Measurements from ENCODE around the gene SMAP1. TPM values are rescaled to one million over a fixed set of nuclear protein-coding genes. Genes with fewer than 3 reads are reported as not detected.

The SMAP1 gene
- polyA plus RNA-seq, 1 experiment: 23.3 TPM

- no peak for TF ChIP-seq CTCF (IDR thresholded peaks at IDR 0.05; ENCODE audit: insufficient read depth, low read depth, low read length)
- H3K4me3 ChIP-seq (ENCODE audit: low read depth, low read length): no peak overlapping the region
- H3K27me3 ChIP-seq (ENCODE audit: control insufficient read depth, insufficient read depth, low read length): no peaks in the 10 kb centered on the region
- ChIA-PET CTCF (interaction anchor here (0.8 kb wide), 1 partner anchor 35 kb away, joined by 5 read pairs; no protein-coding TSS in a partner anchor), POLR2A (no interaction called here)
- DNase-seq (ENCODE audit: low read depth): no peak
- H3K36me3 ChIP-seq (ENCODE audit: control insufficient read depth, insufficient read depth, low read length): no peaks in the 10 kb centered on the region
Measured at GRCh38 chr6:70849348-70850069, 181.8 kb downstream of the SMAP1 start.

DNA sequence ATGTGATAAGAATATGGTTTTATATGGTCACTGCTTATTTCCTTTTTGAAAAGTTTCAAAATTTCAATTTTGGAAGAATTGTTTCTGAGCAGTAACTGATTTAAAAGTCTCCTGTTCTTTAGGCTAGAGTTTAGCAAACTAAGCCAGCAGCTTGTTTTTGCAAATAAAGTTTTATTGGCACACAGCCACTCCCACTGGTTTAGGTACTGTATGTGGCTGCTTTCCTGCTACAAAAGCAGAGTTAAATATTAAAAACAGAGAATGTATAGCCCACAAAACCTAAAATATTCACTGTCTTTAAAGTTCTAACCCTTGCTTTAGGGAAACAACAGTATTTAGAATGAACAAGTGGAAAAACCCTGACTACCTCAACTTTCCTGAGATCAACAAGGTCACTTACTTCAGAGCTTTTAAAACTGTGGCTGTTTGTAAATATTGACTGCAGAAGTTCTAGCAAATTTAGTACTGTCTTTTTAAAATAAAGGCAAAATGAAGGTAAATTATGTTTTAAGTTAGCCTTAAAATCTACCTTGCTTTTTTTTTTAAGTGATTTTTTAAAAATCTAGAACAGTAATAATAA is 185.1 kb downstream of the SMAP1 start:
- no peak for TF ChIP-seq CTCF (IDR thresholded peaks at IDR 0.05; ENCODE audit: insufficient read depth, low read depth, low read length)
- H3K4me3 ChIP-seq (ENCODE audit: low read depth, low read length): no peak overlapping the region
- POLR2A ChIA-PET: no interaction called here
- H3K27me3 ChIP-seq (ENCODE audit: control insufficient read depth, insufficient read depth, low read length): no peaks in the 10 kb centered on the region
- CTCF ChIA-PET: no interaction called here
- H3K36me3 ChIP-seq (ENCODE audit: control insufficient read depth, insufficient read depth, low read length): no peaks in the 10 kb centered on the region
- DNase-seq (ENCODE audit: low read depth): no peak

- Histone ChIP-seq H3K27me3 (ENCODE audit: control insufficient read depth, insufficient read depth, low read length) (no peaks in the 10 kb centered on the region), H3K4me3 (ENCODE audit: low read depth, low read length) (no peak overlapping the region), H3K36me3 (ENCODE audit: control insufficient read depth, insufficient read depth, low read length) (0 out of 2 replicates have a peak, but pooled peaks cover 1% of the 10 kb centered on the region)
- ChIA-PET CTCF (interaction anchor here (0.6 to 1.7 kb wide), 5 partner anchors 25 to 147 kb away, joined by 3 to 4 read pairs (median 3); no protein-coding TSS in a partner anchor), POLR2A (no interaction called here)
- DNase-seq (ENCODE audit: low read depth): no peak
- TF ChIP-seq CTCF (IDR thresholded peaks at IDR 0.05; ENCODE audit: insufficient read depth, low read depth, low read length): no peak
Measured at GRCh38 chr6:70857387-70858077, 189.8 kb downstream of the SMAP1 start.

DNA sequence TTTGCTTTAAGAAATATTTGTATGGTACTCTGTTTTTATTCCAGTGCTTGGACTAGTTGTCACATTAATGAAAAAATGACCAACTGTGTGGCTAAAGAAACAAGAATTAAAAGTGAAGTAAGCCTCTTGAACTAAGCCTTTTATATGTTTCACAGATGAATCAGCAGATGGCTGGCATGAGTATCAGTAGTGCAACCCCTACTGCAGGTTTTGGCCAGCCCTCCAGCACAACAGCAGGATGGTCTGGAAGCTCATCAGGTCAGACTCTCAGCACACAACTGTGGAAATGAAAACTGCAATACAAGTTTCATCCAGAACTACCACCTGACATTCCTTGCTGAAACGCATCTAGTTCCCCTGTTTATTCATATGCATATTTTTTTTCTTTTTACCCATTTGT is 192.4 kb downstream of the SMAP1 start:
- no peak for DNase-seq (ENCODE audit: low read depth)
- Histone ChIP-seq H3K36me3 (ENCODE audit: control insufficient read depth, insufficient read depth, low read length) (0 out of 2 replicates have a peak, but pooled peaks cover 1% of the 10 kb centered on the region), H3K4me3 (ENCODE audit: low read depth, low read length) (no peak overlapping the region), H3K27me3 (ENCODE audit: control insufficient read depth, insufficient read depth, low read length) (no peaks in the 10 kb centered on the region)
- ChIA-PET CTCF (interaction anchor here (1.3 kb wide), 1 partner anchor 38 kb away, joined by 4 read pairs; no protein-coding TSS in a partner anchor), POLR2A (no interaction called here)
- TF ChIP-seq CTCF (IDR thresholded peaks at IDR 0.05; ENCODE audit: insufficient read depth, low read depth, low read length): no peak

GRCh38 chr6:70860920-70861319 is 193.2 kb downstream of the SMAP1 start:
- no peak overlapping the region for H3K4me3 ChIP-seq (ENCODE audit: low read depth, low read length)
- H3K27me3 ChIP-seq (ENCODE audit: control insufficient read depth, insufficient read depth, low read length): no peaks in the 10 kb centered on the region
- TF ChIP-seq CTCF (IDR thresholded peaks at IDR 0.05; ENCODE audit: insufficient read depth, low read depth, low read length): no peak
- CTCF ChIA-PET: interaction anchor here (1.0 to 1.3 kb wide), 2 partner anchors 23 to 39 kb away, joined by 4 to 5 read pairs; no protein-coding TSS in a partner anchor
- no peak for DNase-seq (ENCODE audit: low read depth)
- 0 out of 2 replicates have a peak, but pooled peaks cover 1% of the 10 kb centered on the region for H3K36me3 ChIP-seq (ENCODE audit: control insufficient read depth, insufficient read depth, low read length)
- POLR2A ChIA-PET: no interaction called here

All from BJ (cell line).